Testis (tissue), 2 donors: ENCODE results near the gene CACNA1D.

Experiments used
- POLR2A ChIP-seq: fragments of 450-650 bp; IDR thresholded peaks from one replicate; pipeline ENCODE4 v1.6.1; 2017; ENCODE audit warnings: antibody characterized with exemption, mild to moderate bottlenecking, moderate library complexity
- TF ChIP-seq, protein P1 (sequence below), 3 experiments: fragments of 450-650 bp in 2 of 3; fragments of 200-600 bp in 1 of 3; sonication (generic) in 1 of 3; IDR thresholded peaks; one replicate each; pipeline ENCODE4 v1.5.1; 2016 to 2019; ENCODE audit warnings: antibody characterized with exemption in 3 of 3, mild to moderate bottlenecking in 2 of 3, moderate library complexity in 1 of 3

DNA sequence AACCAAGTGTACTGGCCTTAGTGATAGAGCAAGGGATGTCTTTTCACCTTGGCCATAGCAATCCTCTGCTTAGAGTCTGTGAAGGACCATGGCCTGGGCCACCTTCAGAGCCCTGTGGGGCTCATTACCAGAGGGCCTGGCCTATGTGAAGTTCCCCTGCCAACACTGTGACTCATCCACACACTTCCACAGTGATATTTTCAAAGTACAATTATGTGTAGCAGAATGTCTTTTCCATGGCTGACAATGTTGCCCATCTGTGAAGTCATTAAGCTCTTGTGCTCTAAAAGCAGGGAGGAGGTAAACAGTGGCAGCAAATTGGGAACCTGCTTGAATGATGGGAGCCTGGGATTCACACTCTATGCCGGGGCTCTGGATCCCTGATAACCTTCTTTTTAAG lies 12.2 kb upstream of the CACNA1D start:
- TF ChIP-seq, protein P1, sequence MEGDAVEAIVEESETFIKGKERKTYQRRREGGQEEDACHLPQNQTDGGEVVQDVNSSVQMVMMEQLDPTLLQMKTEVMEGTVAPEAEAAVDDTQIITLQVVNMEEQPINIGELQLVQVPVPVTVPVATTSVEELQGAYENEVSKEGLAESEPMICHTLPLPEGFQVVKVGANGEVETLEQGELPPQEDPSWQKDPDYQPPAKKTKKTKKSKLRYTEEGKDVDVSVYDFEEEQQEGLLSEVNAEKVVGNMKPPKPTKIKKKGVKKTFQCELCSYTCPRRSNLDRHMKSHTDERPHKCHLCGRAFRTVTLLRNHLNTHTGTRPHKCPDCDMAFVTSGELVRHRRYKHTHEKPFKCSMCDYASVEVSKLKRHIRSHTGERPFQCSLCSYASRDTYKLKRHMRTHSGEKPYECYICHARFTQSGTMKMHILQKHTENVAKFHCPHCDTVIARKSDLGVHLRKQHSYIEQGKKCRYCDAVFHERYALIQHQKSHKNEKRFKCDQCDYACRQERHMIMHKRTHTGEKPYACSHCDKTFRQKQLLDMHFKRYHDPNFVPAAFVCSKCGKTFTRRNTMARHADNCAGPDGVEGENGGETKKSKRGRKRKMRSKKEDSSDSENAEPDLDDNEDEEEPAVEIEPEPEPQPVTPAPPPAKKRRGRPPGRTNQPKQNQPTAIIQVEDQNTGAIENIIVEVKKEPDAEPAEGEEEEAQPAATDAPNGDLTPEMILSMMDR (IDR thresholded peaks at IDR 0.05) = no peak
- no peak for TF ChIP-seq POLR2A
